Upper lobe of left lung (tissue), 4 donors: ENCODE data around the gene KIF26B.

Experiments
- CTCF ChIP-seq, 6 experiments: fragments of 450-650 bp in 4 of 6; fragments of 200-600 bp in 2 of 6; sonication (generic) in 2 of 6; IDR thresholded peaks; one replicate each; pipeline ENCODE4 v1.5.1; 2016 to 2019; ENCODE audit warnings: antibody characterized with exemption in 6 of 6
- EP300 ChIP-seq, 4 donors: sonication (generic); formaldehyde crosslinking; IDR thresholded peaks; one replicate each; pipeline ENCODE4 v1.5.1; 2017; ENCODE audit warnings: antibody characterized with exemption in 4 of 4, control low read depth in 2 of 4
- POLR2A ChIP-seq, 4 donors: fragments of 450-650 bp; IDR thresholded peaks; one replicate each; pipeline ENCODE4 v1.5.1; 2016 to 2017; ENCODE audit warnings: antibody characterized with exemption in 4 of 4, mild to moderate bottlenecking in 2 of 4
- POLR2AphosphoS5 ChIP-seq, 2 donors: sonication (generic); formaldehyde crosslinking; IDR thresholded peaks; one replicate each; pipeline ENCODE4 v1.5.1; 2017; ENCODE audit warnings: antibody characterized with exemption in 2 of 2

DNA sequence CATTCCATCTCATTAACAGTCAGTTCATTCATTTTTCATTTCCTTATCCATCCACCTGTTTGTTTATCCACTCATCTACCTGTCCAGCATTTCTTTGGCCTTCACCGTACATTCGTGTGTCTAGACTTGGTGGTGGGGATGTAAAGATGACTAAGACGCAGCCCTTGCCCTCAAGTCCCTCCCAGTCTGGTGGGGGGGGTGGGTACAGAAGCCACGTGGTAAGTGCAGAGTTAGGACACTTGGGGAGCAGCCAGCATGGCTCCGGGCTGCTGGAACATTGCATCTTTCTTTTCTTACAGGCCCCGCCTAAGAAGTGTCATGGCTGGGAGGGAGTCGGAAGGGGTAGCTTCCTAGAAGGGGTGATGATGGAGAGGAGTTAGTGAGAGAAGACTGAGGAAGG lies 17.2 kb downstream of the KIF26B start:
- no peak for TF ChIP-seq CTCF (IDR thresholded peaks at IDR 0.05)
- TF ChIP-seq POLR2AphosphoS5 (IDR thresholded peaks at IDR 0.05) = no peak
- no peak for TF ChIP-seq POLR2A (IDR thresholded peaks at IDR 0.05)
- no peak for TF ChIP-seq EP300 (IDR thresholded peaks at IDR 0.05)
